ENCODE results near the gene PDGFA.

Gene PDGFA

DNA sequence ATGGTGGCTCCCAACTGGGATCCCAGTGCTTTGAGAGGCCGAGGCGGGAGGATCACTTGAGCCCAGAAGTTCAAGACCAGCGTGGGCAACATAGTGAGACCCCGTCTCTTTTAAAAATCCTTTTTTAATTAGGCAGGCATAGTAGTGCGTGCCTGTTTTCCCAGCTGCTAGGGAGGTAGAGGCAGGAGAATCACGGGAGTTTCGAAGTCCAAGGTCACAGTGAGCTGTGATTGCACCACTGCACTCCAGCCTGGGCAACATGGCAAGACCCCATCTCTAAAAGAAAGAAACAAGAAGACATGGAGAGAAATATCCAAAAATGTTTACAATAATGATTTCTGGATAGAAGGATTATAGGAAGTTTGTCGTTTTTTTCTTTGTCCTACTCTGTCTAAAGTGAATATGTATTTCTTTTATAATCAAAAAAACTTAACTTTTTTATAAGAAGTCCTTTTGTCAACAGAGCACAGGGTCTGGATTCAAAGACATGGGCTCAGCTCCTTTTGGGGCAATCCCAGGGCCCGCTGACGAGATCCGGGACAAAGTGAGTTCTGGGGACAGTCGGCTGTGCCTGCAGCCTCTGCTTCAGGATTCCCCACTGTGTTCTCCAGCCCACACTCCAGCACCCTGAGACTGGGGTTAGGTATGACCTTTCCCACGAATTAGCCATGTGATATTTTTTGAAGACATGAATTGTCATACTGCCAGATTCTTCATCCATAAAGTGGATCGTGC is 45.6 kb downstream of the PDGFA start:
- DNase-seq (ENCODE audit: low read depth in 2 of 2), result no peak

DNA sequence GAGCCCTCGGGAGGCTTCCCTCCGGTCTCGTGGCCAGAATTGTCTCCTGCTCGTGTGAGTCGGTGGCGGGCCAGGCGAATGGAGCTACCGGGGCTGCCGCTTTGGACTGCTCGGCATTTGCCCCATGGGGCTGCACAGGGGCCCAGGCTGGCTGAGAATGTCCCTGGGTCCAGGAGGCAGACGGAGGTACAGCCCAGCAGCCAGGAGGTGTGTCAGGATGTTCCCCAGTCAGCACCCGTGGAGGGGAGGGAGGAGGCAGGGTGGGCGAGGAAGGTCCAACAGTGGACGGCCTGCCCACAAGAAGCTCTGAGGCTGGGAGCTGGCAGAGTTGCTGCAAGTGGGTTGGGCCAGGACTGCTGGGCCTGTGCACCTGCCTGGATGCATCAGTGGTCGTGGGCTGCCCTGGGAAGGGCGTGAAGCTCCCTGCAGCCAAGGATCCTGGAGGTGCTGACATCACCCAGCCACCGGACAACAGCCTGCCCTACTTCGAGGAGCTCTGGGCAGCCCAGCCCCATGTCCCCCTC is 46.4 kb downstream of the PDGFA start:
- no peak for DNase-seq (ENCODE audit: low read depth in 2 of 2)

DNA sequence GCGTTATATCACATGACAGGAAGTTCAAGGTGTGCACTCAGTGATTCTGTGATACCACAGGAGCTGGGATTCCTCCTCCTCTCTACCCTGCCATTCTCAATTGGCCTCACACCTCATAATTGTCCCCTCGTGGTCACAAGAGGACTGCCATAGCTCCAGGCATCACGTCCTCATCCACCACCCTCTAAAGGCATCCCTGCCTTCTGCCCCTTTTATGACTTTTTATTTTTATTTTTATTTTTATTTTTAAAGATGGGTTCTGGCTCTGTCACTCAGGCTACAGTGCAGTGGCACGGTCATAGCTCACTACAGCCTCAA is 47.0 kb downstream of the PDGFA start:
- DNase-seq (ENCODE audit: low read depth in 2 of 2), result no peak

DNA sequence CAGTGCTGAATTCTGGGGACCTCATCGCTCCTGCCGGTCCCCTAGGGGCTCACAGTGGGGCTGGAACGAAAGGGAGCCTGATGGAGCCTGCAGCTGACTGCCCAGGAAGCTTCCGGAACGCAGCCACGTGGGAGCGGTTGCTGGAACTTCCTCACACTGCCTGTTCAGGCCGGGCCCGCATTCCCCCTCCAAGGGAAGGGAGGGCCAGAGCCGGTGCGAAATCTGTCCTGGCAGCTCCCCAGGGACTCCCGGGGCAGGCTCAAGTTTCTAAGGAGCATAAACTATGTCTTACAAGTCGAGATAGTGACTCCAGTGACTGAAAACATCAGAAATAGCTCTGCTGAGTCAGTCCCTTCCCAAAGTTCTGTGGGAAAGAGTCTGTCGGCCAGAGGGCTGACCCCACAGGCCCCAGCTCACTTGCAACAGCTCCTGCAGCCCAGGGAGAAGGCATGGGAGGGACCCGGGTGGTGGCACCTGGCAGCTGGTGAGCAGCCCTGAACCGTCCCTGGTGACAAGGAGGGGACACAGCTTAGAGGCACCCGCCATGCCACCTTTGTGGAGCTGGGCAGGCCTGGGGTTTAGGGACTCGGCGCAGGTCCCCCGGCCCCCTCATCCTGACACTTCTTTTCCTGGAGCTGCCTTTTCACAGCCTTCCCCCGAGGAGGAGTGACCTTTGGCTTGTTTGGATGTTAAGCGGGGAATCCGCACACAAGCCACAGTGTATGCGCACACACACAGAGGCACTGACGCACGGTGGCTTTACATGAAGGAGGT is 47.6 kb downstream of the PDGFA start:
- DNase-seq (ENCODE audit: low read depth in 2 of 2), result no peak

DNA sequence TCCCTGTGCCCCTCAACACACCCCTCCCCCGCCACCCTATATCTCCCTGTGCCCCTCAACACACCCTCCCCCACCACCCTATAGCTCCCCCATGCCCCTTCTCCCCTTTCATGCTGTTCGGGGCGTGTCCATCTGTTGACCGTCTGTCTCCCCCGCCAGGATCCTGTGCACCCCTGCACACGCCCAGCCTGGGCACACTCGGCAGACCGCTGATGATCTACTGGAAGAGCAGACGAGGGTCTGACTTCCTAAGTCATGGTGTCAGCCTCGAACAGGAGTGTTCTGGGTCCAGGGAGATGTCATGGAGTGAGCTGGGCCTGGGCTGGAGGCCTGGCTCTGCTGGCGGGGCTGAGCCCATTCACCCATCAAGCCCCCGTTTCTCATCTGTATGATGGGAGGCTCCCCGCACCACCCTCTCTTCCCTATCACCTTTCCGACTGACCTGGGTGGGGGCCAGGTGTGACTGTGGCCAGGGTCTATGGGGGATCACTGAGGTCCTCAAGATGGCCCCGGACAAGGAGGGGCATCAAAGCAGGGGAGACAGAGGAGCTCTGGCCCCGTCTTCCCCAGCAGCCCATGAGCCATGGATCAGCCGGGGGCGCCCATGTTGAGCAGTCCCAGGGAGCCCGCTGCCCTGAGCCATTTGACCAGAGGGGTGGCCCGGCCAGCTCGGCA is 48.3 kb downstream of the PDGFA start:
- no peak for DNase-seq (ENCODE audit: low read depth in 2 of 2)

DNA sequence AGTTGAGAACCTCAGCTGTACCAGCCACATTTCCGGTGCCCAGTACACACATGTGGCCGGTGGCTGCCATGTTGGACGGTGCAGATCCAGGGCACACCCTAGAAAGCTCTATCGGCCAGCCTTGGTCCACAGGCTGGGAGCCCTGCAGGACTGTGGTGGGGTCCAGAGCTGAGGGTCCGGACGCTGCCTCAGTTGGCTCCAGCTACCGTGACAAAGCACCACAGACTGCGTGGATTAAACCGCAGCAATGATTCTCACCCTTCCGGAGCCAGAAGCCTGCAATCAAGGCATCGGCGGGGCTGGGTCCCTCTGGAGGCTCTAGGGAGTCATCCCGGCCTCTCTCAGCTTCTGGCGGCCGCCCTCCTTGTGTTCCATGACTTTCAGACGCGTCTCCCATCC is 50.1 kb downstream of the PDGFA start:
- no peak for DNase-seq (ENCODE audit: low read depth in 2 of 2)

DNA sequence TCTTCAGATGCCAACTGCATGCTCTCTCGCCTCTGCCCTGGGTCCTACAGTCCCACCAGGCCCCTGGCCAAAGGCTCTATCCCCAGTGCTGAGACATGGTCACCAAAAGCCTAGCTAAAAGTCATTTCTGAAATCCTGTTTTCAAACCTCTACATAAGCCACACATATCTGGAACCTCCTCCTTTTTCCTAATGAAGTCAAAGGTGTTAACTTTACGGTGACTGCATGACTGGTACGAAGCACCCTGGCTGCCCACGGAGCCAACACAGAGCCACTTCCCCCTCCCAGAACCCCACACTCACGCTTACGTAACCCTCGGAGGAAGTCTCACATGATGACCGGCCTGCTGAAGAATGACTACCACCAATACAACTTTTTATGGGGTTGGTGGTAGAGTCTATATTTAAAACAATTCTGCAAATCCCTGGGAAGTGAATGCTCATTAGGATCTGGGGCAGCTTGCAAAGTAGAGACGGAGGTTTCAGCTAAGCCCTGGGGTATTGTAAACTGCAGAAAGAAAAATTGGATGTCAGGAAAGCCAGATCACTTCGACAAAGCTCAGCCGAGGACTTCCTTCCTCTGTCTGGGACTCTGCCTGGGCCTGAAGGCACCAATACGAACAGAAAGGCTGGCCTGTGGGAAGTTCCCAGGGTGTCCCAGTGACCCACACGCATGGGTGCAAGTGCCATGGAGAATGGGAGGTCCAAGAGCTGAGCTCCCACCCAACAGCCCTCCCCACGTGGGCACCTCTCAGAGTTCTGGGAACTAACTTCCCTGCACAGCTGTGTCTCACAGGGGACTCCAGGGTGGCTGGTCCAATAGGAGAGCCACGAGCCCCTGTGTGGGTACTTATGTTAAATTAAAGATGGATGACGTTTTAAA is 50.7 kb downstream of the PDGFA start:
- no peak for DNase-seq (ENCODE audit: low read depth in 2 of 2)

DNA sequence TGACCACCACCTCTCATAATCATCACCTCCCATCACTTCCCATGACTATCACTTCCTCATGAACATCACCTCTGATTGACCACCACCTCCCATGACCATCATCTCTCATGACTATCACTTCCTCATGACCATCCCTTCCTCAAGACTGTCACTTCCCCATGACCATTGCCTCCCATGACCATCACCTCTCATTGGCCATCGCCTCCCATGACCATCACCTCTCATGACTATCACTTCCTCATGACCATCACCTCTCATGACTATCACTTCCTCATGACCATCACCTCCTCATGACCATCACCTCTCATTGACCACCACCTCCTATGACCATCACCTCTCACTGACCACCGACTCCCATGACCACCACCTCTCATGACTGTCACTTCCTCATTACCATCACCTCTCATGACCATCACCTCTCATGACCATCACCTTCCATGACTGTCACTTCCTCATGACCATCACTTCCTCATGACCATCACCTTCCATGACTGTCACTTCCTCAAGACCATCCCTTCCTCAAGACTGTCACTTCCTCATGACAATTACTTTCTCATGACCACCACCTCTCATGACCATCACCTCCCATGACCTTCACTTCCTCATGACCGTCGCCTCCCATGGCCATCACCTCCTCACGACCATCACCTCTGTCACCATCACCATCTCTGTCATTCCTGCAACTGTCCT is 51.6 kb downstream of the PDGFA start:
- DNase-seq (ENCODE audit: low read depth in 2 of 2), result no peak

DNA sequence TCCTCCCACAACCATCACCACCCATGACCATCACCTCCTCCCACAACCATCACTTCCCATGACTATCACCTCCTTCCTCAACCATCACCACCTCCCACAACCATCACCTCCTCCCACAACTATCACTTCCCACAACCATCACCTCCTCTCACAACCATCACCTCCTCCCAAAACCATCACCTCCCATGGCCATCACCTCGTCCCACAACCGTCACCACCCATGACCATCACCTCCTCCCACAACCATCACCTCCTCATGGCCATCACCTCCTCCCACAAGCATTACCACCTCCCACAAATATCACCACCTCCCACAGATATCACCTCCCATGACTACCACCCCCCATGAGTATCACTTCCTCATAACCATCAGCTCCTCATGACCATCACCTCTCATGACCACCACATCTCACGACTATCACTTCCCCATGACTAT is 52.2 kb downstream of the PDGFA start:
- no peak for DNase-seq (ENCODE audit: low read depth in 2 of 2)

DNA sequence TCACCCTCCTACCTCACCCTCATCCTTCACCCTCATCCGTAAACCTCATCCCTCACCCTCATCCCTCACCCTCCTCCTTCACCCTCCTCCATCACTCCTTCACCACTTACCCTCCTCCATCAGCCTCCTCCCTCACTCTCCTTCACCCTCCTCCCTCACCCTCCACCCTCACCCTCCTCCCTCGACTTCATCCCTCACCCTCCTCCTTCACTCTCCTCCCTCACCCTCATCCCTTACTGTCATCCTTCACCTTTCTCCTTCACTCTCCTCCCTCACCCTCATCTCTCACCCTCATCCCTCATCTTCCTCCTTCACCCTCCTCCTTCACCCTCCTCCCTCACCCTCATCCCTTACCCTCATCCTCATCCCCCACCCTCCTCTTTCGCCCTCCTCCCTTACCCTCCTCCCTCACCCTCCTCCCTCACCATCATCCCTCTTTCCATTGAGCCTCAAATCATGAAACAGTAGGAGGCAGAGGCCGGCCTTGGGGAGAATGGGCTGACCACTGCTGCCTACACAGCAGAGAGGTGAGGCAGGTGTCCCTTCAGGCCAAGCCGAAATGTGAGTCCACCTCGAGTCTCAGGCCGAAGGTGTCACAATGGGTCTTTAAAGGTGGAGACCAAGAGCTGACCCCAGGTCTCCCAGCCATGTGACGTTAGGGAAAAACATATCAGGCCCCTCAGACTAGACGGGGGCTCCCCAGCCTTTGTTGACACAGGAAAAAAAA is 53.0 kb downstream of the PDGFA start:
- no peak for DNase-seq (ENCODE audit: low read depth in 2 of 2)

DNA sequence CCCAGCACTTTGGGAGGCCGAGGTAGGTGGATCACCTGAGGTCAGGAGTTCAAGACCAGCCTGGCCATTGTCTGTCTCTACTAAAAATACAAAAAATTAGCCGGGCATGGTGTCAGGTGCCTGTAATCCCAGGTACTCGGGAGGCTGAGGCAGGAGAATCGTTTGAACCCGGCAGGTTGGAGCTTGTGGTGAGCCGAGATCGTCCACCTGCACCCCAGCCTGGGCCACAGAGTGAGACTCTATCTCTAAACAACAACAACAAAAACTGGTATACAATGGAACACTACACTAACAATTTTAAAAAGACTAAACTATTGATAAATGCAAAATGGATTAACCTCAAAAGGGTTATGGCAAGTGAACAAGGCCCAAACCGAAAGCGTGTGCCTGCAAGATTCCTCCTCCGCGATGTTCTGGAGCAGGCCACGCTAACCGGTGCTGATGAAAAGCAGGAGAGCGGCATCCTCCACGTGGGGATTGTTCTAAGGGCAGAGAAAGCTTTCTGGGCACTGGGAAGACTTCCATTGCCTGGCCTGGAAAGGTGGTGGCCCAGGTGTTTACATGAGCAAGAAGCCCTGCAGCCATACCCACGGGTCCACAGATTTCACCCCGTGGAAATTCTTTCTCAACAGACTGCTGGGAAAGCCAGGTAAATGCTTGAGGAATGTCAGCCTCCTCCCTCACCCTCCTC is 53.8 kb downstream of the PDGFA start:
- no peak for DNase-seq (ENCODE audit: low read depth in 2 of 2)

DNA sequence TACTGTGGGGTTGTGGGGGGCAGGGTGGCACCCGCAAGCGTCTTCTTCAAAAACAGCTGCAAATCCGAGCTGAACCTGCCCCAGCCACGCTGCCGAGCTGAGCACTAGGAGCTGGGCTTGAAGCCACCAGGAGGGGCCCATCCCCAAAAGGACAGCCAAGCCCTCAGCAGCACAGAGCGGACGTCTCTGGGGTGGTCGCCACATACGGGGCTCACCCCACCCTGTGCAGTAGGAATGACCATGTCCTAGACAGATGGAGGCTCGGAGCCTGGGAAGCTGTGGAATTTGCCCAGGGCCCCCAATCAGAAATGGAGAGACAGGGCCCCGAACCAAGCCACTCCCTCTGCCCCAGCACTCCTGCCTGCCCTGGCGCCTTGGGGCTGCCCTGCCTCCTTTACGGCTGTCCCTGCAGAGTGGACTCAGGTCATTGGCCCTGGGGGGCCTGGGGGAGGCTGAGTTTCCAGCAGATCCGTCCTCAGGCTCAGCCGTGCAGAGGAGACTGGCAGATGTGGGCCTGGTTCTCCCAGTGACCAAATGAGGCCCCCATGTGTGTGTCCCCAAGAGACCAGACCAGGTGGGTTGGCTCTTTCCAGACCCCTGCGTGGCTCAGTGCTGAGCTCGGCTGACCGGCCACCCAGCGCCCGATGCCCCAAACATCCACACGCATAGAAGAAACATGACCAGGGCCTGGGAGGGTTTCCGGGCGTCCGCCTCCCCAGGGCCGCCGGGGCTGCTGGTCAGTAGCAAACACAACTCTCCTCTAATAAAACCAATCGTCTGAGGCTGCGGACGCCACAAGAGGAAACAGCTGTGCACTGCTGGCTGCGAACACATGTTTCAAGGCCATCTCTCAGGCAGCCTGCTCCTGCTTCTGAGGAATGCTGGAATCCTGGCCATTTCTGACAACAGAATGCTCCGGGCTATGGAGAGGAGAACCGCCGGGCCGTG is 54.9 kb downstream of the PDGFA start:
- no peak for DNase-seq (ENCODE audit: low read depth in 2 of 2)

DNA sequence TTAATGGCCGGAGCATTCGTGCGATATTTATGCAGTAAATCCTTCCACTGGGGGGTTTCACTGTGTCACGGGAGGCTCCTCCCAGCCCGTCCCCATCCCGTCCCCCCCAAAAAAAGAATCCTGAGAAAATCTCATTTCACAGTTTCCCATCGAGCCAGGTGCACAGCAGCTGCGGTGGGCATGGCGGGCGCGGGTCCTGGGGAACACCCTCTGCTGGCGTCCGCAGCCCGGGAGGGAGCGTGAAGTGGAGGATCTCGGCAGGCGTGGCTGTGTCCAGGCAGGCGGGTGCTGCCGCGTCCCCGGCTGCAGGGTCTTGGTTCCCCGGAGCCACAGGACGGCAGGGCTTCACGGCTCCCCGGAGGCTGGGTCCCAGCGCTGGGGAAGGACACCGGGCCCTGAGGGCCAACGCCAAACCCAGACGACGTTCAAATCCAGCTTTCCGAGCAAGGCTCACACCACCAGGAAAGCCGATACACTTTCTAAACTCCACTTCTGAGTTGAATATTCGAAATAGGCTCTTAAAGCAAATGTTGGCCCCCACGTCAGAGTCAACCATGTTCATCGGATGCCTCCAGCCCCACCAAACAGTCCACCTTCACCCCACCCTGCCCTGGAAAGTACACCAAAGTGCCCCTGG is 55.7 kb downstream of the PDGFA start:
- no peak for DNase-seq (ENCODE audit: low read depth in 2 of 2)

DNA sequence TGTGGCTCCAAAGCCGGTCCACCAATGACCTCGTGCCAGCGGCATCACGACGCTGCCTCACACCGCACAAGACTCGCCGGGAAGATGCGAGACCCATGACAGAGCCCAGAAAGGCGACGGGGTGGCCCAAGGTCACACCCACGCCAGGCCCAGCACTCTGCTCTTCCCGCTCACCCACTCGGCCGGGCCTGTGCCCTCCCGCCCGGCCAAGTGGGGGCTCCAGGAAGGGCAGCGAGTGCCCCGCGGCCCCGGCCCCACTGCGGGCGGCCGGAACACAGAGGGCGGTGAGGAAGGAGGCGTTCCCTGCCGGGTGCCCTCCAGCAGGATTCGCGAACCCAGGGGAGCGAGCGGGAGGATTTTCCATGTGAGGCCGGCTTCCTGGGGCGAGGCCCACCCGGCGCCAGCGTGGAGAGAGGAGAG is 56.3 kb downstream of the PDGFA start:
- DNase-seq (ENCODE audit: low read depth in 2 of 2), result no peak

DNA sequence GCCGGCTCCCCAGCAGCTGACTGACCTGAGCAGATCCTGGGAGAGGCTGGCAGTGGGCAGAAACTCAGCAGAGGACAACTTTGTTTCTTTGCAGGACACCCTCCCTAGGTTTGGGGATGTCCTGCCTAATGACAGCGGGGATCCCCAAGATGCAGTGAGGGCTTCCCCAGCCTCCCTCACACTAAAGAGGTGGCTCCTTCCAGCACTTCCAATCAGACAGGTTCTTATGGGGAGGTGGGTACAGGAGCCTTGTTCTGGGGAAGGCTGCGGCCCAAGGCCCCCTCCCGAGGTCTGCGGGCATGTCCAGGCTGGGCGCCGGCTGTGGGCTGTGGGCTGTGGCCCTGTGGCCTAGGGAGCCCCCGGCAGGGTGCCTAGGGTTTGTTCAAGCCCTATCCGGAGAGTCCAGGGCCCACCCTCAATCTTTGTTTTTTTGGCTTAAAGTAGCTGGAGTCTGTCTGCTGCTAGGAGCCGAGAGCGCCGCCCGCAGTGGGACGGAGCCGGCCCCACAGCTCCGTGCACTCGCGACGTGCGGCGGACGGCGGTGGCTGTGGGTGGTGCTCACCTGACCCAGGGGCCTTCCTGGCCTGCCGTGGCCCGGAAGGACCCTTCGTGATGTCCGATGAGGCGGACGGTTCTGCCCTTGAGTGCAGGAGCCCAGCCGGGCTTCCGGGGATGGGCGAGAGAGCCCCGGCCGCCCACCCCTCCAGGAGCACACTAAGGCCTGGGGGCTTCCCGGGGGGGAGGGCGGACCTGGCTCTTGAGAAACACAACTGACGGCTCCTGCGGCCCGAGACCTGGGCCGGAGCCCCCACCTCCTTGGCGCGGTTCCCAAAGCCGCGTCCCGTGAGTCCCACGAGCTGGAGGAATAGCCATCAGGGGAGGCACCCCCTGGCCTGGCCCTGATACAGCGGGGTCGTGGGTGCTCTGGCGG is 57.2 kb downstream of the PDGFA start:
- DNase-seq (ENCODE audit: low read depth in 2 of 2), result no peak

DNA sequence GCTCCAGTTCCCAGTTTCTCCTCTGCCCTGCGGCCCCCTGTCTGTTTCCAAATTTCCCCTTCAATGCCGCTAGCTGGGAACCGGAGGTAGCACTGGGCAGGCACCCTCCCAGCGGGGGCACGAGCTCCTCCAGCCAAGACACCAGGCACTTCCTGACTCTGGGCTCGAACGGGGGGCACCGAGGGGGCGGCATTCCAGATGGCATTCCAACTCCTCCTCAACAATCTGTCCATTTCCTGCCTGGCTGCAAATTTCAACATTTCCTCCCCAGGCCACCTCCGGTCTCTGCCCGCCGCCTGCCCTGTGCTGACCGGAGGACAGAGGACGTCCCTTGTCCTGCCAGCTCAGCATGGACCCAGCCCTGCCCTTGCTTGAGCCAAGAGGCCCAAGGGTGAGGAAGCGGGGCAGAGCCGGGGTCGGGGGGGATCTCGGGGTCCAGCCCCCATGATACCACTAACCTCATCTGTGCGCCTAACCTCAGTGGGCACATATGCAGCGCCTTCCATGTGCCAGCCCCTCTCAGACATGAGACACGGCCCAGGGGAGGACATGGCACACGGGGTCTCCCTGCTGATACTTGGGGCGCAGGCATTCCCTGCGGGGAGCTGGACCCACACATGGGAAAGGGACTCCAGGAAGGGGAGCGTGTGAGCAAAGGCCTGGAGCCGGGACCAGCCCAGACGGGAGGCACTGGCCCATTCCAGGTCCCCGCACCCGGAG is 58.0 kb downstream of the PDGFA start:
- no peak for DNase-seq (ENCODE audit: low read depth in 2 of 2)

DNA sequence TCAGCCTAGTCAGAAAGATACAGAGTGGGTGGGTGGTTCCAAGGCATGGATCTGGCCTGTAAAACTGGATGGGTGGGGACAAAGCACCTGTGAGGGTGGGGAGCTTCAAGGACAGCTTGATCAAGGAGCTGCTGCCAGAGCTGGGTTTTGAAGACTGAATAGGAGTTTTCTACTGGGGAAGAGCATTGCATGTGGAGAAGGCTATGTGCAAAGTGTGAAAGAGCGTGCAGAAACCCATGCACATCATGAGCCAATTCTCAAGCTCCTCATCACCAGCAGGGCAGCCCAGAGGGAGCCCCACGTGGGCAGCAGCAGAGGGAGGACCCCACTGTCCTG is 58.6 kb downstream of the PDGFA start:
- no peak for DNase-seq (ENCODE audit: low read depth in 2 of 2)

All from stimulated activated CD8-positive, alpha-beta memory T cell treated with anti-CD3 and anti-CD28 coated beads, Interleukin-2, amount 100 ng/mL, for 1 hour (primary cell).